Stimulated activated CD8-positive, alpha-beta memory T cell treated with anti-CD3 and anti-CD28 coated beads, Interleukin-7, amount 100 ng/mL, for 24 hours (primary cell): ENCODE data around the gene TMEM126A.
"Not testable (repeated sequence)": the region's sequence is repeated elsewhere in the genome, so short reads cannot be mapped to it uniquely, and the experiment has no call there.

ENCODE experiments used
- DNase-seq: peaks from one replicate; pipeline ENCODE4 v3.0.0-alpha.2; 2020; ENCODE audit warnings: low read depth

Gene TMEM126A

GRCh38 chr11:85658180-85658579 is 10.4 kb downstream of the TMEM126A start:
- DNase-seq = no peak

GRCh38 chr11:85661972-85662664 is 14.4 kb downstream of the TMEM126A start:
- no peak for DNase-seq

- DNase-seq = no peak
Measured at GRCh38 chr11:85663080-85663752, 15.4 kb downstream of the TMEM126A start.

- peak; percentile 73 for DNase-seq
Measured at GRCh38 chr11:85663753-85664614, 16.2 kb downstream of the TMEM126A start.

- peak; percentile 88 for DNase-seq
Measured at GRCh38 chr11:85664615-85665481, 17.1 kb downstream of the TMEM126A start, which contains the start of gene CREBZF. Gene CREBZF (minus strand): TSS chr11:85665129. CDS start chr11:85664875, 254 bp downstream.

- DNase-seq = no peak
Measured at GRCh38 chr11:85665733-85666132, 18.0 kb downstream of the TMEM126A start.

GRCh38 chr11:85666687-85667086 is 18.9 kb downstream of the TMEM126A start:
- DNase-seq = no peak

GRCh38 chr11:85668157-85668556 is 20.4 kb downstream of the TMEM126A start:
- DNase-seq = no peak

GRCh38 chr11:85670949-85671663 is 23.3 kb downstream of the TMEM126A start:
- not testable (repeated sequence) for DNase-seq

- no peak for DNase-seq
Measured at GRCh38 chr11:85672105-85672902, 24.5 kb downstream of the TMEM126A start.

GRCh38 chr11:85673393-85673792 is 25.6 kb downstream of the TMEM126A start:
- DNase-seq = no peak

- DNase-seq = no peak
Measured at GRCh38 chr11:85679576-85679975, 31.8 kb downstream of the TMEM126A start.

GRCh38 chr11:85680897-85681296 is 33.1 kb downstream of the TMEM126A start:
- DNase-seq = no peak

- peak; percentile 43 for DNase-seq
Measured at GRCh38 chr11:85682330-85683305, 34.9 kb downstream of the TMEM126A start.

- DNase-seq = no peak
Measured at GRCh38 chr11:85685125-85685819, 37.5 kb downstream of the TMEM126A start.

GRCh38 chr11:85685820-85686459 is 38.2 kb downstream of the TMEM126A start, which contains the start of gene CCDC89:
Gene CCDC89 (minus strand): TSS chr11:85686195. CDS start chr11:85686130, 65 bp downstream.
- DNase-seq = no peak

GRCh38 chr11:85694385-85694980 is 46.7 kb downstream of the TMEM126A start:
- no peak for DNase-seq
